AG08395 (cell line): ENCODE results near the gene LHCGR.
"Not testable (repeated sequence)": the region's sequence is repeated elsewhere in the genome, so short reads cannot be mapped to it uniquely, and the experiment has no call there.

Experiments used
- DNase-seq: peaks from one replicate; pipeline ENCODE4 v3.0.0; 2012; ENCODE audit warnings: mixed read lengths, low spot score

LHCGR gene

GRCh38 chr2:48739236-48739635 is 16.3 kb downstream of the LHCGR start:
- DNase-seq: not testable (repeated sequence)

DNA sequence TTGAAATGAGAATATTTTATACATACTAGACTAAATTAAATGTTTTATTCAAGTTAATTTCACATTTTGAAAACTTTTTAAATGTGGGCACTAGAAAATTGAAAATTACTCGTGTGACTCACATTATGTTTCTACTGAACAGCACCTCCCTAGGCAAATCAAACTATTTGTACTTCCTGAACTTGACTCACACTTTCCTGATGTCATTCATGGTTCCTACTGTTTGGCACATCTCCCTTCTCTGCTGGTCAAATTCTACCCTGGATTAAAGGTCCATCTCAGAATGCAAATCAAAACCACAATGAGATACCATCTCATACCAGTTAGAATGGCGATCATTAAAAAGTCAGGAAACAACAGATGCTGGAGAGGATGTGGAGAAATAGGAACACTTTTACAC is 16.7 kb downstream of the LHCGR start:
- DNase-seq: peak; percentile 54

DNA sequence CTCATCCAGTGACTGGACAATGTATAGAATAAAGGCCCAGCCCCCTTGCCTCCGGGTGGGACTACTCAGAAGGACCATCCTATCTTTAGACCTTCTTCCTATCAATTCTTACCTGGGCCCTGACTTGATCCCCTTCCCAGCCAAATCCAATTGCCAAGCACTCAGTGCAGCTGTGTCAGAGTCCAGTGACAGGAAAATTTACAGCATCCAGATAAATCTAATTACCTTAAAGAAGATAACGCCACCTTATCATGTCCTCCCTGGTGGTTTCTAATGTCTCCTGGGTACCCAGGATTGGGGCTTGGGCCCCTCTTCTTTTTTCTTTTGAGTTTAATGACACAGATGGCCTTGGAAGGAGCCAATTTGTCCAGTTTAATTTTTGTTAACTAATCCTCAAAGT is 19.3 kb downstream of the LHCGR start:
- no peak for DNase-seq

DNA sequence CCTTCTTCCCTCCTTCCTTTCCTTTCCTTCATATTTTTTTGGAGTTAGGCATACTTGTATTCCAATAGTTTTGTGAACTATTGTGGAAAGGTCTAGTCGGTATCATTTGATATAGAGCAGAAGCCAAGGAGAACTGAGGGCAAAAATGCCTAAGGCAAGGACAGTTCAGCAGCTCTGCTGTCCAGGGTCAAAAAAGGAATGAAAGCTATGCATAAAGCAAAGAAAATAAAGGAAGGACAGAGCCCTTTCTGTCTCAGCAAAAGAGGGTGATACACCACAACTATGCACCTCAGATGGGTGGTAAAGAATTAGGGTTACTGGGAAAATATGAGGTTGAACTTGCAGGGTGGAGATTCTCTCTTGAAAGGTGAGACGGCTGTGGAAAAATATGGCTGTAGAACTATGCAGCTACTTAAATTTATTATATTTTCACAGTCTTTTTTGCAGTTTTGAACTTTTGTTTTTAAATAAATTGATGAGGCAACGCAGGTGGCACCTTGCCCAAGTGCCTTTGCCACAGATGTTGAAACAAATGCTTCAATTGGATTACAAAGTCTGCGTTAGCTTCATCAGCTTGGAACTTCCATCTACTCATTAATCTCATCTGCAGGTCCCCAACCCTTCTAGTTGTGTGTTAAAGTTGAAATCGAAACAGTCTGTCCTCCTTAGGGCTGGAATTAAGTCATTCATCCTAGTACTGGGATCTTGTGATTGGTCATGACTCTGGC is 20.8 kb downstream of the LHCGR start:
- DNase-seq: peak; percentile 31

GRCh38 chr2:48733067-48733503 is 22.4 kb downstream of the LHCGR start:
- no peak for DNase-seq

- no peak for DNase-seq
Observed at GRCh38 chr2:48728840-48729239, 26.7 kb downstream of the LHCGR start.

GRCh38 chr2:48728295-48728694 is 27.2 kb downstream of the LHCGR start:
- DNase-seq: no peak

- peak; percentile 18 for DNase-seq
Observed at GRCh38 chr2:48727560-48727959, 28.0 kb downstream of the LHCGR start.

DNA sequence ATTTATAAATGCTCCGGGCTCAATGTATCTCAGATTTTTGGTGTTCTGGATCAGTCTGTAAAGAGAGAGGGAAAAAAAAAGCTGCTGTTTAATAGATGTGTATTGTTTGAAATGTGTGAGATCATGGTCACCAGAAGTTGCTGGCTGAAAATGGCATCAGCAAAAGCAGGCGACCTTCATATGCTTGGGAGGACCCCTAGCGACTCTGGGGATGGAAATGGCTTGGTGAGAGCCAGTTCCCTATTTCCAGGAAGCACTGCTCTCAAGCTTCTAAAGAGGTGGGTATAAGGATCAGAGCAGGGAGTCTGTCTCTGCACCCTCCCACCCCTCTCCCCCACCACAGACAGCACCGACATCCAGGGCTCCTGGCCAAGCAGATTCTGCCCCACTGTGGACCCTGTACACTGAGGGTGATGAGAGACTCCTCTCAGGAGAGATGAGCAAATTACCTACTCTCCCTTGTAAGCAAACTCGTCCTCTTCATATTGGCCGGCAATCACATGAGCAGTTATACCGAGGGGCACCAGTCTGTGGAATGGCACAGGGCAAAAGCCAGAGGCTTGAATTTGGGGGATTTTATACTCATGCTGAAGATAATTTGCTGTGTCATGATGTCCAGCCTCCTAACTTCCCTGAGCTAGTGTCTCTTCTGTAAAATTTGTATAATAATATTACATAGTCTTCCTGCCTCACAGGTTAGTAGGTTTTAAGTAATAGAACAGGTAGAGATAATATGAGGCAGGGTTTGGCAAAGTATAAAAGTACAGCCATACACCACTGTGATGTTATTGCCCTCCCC is 29.6 kb downstream of the LHCGR start:
- DNase-seq: no peak

GRCh38 chr2:48724278-48724677 is 31.2 kb downstream of the LHCGR start:
- no peak for DNase-seq

DNA sequence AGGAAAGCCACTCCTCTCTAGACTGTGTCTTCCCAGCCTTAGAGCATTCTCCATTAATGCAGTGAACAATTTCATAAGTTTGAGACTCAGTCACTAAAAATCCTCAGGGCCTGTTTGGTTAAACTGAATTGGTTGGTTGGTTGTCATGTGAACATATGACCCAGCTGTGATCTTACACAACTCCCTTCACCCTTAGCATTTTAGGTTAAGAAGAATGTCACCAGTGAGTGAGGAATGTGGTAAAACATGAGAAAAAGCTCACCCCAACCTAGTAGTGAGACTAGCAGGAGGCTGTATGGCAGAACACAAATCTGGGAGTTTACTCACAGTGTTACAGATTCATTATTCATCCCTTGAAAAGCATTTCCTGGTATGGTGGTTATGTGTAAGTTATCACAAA is 32.4 kb downstream of the LHCGR start:
- peak; percentile 77 for DNase-seq

DNA sequence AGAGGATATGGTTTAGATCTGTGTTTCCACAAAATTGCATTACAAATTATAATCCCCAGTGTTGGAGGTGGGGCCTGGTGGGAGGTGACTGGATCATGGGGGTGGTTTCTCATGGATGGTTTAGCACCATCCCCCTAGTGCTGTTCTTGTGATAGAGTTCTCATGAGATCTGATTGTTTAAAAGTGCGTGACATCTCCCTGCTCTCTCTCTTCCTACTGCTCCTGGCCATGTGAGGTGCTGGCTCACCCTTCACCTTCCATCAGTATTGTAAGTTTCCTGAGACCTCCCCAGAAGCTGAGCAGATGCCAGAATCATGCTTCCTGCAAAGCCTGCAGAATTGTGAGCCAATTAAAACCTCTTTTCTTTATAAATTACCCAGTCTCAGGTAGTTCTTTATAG is 33.1 kb downstream of the LHCGR start:
- DNase-seq: no peak

DNA sequence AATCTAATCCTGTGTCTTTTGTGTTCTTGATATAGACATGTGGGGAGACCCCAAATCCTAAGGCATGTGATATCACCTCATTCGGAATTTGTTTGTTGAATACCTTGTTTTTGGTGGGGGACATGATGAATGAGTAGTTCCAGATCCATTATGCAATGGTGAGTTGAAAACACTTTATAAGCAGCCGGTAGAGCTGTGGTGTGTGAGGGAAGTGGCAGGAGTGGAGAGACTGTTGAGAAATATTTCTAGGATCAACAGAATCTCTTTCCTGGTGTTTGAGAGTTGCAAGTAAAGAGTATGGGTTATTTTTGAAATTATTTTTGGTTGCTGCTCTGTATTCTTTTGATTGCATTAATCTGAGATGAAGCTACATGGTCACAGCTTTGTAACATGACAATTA is 34.4 kb downstream of the LHCGR start:
- DNase-seq: no peak

GRCh38 chr2:48719480-48720177 is 35.9 kb downstream of the LHCGR start:
- no peak for DNase-seq

DNA sequence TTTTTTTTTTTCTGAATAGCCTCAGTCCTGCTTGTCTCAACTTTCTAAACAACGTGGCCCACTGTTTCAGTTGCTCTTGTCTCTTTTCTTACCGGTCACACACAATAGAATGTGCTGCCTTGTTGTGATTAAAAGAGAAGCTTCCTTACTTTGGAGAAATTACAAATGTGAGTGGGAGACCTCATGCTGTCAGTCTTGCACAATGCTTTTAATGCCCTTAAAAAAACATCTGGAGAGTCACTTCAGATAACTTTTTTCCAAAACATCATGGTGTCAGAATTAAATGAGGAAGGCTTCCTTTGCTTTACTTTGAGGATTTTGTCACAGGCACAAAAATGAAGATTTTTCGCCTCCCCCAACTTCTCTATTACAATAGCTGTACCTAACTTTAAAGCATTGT is 37.7 kb downstream of the LHCGR start:
- DNase-seq: no peak

DNA sequence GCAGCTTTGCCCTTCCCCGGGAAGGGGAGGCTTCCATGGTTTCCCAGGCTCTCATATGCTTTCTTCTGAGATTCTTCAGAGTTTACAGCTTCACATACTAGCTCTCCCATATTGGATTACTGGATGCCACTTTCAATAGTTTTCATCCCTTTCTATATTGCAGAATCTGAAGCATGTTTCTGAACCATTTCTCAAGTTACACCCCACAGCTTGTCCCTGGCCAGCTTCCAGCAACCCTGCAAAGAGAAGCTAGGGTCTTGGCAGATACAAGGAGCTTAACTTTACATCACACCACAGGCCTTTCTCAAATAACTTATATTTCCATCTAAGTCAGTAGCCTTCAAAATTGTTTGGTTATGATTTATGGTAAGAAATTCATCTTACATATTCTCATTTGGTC is 39.6 kb downstream of the LHCGR start:
- no peak for DNase-seq

DNA sequence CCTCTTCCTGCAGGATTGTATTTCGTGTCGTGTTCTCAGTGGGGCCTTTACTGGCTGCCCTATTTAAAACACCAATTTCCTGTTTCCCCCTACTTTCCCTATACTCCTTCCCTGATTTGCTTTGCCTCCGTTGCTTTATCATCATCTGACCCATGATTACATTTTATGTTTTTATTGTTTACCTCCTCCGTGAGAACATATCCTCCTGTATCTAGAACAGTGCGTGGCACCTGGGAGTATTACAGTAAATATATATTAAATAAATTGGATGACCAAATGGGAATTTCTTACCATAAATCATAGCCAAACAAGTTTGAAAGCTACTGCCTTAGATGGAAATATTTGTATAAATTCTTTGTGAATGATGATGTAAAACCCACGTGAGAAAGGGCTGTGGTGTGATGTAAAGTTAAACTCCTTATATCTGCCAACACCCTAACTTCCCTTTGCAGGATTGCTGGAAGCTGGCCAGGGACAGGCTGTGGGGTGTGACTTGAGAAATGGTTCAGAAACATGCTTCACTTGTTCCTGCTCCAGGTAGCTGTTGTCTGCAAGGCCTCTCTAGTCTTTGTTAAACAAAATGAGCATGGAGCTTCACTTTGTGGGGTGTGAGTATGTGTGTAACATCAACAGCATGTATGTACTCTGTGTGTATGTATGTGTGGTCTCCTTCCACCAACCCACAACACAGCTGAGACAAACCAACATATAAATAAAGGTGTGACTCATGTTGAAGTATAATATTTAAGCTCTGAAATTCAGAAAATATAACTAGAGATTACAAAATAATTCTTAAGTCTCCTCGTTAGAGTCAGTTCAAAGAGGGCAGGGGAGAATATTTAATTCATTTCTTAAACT is 40.3 kb downstream of the LHCGR start:
- DNase-seq: no peak

- DNase-seq: no peak
Observed at GRCh38 chr2:48714245-48714644, 41.3 kb downstream of the LHCGR start.

DNA sequence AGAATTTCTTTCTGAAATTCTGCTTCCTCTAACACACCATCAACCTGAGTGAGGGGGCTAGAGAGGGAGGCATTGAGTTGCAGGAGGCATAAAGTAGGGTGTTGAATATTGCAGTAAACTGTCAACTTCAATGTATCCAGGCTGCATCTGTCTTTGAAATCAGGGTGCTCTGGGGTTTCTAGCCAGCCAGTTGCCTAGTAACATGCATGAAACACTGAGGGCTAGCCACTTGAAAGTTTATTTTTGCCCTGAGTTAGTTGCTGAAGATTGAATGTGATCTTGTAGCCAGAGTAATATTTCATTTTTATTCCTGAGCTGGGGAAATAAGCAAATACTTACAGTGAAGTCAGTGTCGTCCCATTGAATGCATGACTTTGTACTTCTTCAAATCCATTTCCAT is 41.9 kb downstream of the LHCGR start:
- DNase-seq: no peak

- no peak for DNase-seq
Observed at GRCh38 chr2:48712151-48712550, 43.4 kb downstream of the LHCGR start.

DNA sequence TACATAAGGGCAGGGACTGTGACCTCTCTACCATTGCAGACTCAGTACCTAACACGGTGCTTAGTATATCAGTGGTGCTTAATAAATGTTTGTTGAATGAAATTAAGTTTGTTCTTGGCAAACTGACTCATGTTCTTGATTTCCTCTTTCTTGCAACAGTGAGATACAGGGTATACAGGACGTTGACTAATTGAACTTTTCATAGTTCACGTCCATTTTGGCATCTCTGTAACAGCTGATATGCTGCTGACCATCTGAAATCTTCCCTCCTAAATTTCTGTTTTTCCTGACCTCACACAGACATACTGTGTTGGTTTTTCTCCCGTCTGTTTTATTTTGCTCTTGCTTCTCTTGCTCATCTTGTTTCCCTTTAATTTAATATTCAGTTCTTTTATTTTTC is 44.2 kb downstream of the LHCGR start:
- no peak for DNase-seq
